Measurements from ENCODE around the gene NEURL1.

DNA sequence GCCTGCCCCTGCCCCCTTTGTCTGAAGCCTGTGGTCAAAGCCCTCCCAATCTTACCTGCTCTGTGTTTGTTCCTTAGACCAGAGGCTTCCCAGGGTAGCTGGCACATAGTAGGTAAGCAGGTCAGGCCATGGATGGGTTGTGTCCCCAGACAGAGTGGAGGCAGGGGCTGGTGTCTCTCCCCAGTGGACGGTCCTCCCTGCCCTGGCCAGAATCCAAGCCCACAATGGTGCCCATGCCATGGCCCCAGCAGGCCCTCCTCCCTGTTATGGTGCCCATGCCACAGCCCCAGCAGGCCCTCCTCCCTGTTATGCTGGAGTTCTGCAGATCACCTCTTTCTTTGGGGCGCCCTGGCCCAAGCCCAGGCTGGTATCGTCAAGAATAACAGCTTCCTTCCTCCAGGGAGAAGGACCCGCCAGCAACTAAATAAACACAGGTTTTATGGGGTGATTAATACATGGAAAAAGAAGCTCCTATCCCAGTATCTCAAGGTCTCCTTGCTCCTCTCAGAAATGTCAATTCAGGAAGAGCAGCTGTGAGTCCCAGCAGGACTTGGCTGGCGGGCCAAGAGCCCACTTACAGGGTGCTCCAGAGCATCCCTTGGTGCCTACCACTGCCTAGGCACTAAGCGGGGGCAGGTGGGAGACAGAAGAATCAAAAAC is 82.0 kb downstream of the NEURL1 start:
- TF ChIP-seq TAF1 (IDR thresholded peaks at IDR 0.05; ENCODE audit: borderline replicate concordance, insufficient read depth, low read length) (no peak), POLR2AphosphoS5 (IDR thresholded peaks at IDR 0.05; ENCODE audit: low read depth, low read length) (no peak), REST (IDR thresholded peaks at IDR 0.05; ENCODE audit: insufficient read depth in 1 of 2, low read depth in 2 of 2, low read length in 2 of 2) (no peak), FOXP2 (optimal IDR thresholded peaks at IDR 0.05; ENCODE audit: borderline replicate concordance, extremely low read depth, extremely low read length, insufficient read depth) (no peak)
